ENCODE results near the gene RIPPLY3. TPM values are rescaled to one million over a fixed set of nuclear protein-coding genes. Genes with fewer than 3 reads are reported as not detected.
A peak's percentile ranks its signal among the peaks of the same experiment; 100 is the strongest.
"Not testable (repeated sequence)": the region's sequence is repeated elsewhere in the genome, so short reads cannot be mapped to it uniquely, and the experiment has no call there.

The RIPPLY3 gene
- total RNA-seq, 4 donors from 2014 or later, result not detected

GRCh38 chr21:37001441-37001840 lies 5.1 kb upstream of the RIPPLY3 start:
- TF ChIP-seq POLR2AphosphoS5 (IDR thresholded peaks at IDR 0.05), result no peak
- no peak for TF ChIP-seq POLR2A (IDR thresholded peaks at IDR 0.05; ENCODE audit: low read depth)
- TF ChIP-seq, protein P1, sequence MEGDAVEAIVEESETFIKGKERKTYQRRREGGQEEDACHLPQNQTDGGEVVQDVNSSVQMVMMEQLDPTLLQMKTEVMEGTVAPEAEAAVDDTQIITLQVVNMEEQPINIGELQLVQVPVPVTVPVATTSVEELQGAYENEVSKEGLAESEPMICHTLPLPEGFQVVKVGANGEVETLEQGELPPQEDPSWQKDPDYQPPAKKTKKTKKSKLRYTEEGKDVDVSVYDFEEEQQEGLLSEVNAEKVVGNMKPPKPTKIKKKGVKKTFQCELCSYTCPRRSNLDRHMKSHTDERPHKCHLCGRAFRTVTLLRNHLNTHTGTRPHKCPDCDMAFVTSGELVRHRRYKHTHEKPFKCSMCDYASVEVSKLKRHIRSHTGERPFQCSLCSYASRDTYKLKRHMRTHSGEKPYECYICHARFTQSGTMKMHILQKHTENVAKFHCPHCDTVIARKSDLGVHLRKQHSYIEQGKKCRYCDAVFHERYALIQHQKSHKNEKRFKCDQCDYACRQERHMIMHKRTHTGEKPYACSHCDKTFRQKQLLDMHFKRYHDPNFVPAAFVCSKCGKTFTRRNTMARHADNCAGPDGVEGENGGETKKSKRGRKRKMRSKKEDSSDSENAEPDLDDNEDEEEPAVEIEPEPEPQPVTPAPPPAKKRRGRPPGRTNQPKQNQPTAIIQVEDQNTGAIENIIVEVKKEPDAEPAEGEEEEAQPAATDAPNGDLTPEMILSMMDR (IDR thresholded peaks at IDR 0.05), result no peak
- TF ChIP-seq EP300 (IDR thresholded peaks at IDR 0.05), result no peak
- peaks cover 0 to 12% (median 5%) of the 10 kb centered on the region in 4 donors for H3K27me3 ChIP-seq
- no peak overlapping the region for H3K4me3 ChIP-seq

DNA sequence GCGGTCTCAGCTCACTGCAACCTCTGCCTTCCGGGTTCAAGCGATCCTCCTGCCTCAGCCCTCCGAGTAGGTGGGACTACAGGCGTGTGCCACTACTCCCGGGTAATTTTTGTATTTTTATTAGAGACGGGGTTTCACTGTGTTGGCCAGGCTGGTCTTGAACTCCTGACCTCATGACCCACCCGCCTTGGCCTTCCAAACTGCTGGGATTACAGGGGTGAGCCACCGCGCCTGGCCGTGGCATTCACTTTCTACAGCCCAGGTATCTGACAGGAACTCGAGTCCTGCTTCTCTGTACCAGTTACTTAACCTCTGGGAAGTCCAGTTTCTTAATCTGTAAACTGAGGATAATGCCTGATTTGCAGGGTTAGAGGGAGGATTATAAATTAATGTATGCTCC lies 3.7 kb upstream of the RIPPLY3 start:
- Histone ChIP-seq H3K4me1 (peaks cover 13 to 20% (median 16%) of the 10 kb centered on the region in 4 donors), H3K27me3 (peaks cover 0 to 26% (median 14%) of the 10 kb centered on the region in 4 donors)
- H3K4me3 ChIP-seq; H3K9me3 ChIP-seq; H3K36me3 ChIP-seq; intact Hi-C loops (cut with DNase I); H3K27ac ChIP-seq (replicated peaks in 1 of 4); DNase-seq (ENCODE audit: extremely low spot score): not testable (repeated sequence)
- 98% methylated on average over 12 of the region's 12 CpGs for WGBS

More at GRCh38 chr21:37001441-37001840, 5.1 kb upstream of the RIPPLY3 start:
- Histone ChIP-seq H3K36me3 (no peaks in the 10 kb centered on the region), H3K9me3 (no peaks in the 10 kb centered on the region), H3K27ac (replicated peaks in 1 of 4) (no peak overlapping the region), H3K4me1 (peaks cover 6 to 13% (median 8%) of the 10 kb centered on the region in 4 donors)
- WGBS, result 45% methylated on average over 3 of the region's 3 CpGs
- intact Hi-C loops (cut with DNase I), result no loop called here
- DNase-seq (ENCODE audit: extremely low spot score), result no peak

DNA sequence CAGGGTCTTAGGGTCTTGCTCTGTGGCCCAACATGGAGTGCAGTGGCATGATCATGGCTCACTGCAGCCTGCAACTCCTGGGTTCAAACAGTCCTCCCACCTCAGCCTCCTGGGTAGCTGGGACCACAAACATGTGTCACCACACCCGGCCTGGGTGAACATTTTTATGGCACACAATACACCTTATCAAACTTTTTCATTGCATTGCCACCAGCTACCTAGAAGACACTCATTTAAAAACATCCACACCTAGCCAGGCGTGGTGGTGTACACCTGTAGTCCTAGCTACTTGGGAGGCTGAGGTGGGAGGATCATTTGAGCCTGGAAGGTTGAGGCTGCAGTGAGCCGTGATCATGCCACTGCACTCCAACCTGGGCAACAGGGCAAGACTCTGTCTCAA lies 2.6 kb upstream of the RIPPLY3 start:
- H3K27ac ChIP-seq (replicated peaks in 1 of 4); H3K4me3 ChIP-seq; H3K36me3 ChIP-seq; DNase-seq (ENCODE audit: extremely low spot score); H3K9me3 ChIP-seq; intact Hi-C loops (cut with DNase I): not testable (repeated sequence)
- WGBS, result 91% methylated on average over 3 of the region's 3 CpGs
- Histone ChIP-seq H3K4me1 (peaks cover 13 to 20% (median 16%) of the 10 kb centered on the region in 4 donors), H3K27me3 (peaks cover 0 to 36% (median 19%) of the 10 kb centered on the region in 4 donors)

DNA sequence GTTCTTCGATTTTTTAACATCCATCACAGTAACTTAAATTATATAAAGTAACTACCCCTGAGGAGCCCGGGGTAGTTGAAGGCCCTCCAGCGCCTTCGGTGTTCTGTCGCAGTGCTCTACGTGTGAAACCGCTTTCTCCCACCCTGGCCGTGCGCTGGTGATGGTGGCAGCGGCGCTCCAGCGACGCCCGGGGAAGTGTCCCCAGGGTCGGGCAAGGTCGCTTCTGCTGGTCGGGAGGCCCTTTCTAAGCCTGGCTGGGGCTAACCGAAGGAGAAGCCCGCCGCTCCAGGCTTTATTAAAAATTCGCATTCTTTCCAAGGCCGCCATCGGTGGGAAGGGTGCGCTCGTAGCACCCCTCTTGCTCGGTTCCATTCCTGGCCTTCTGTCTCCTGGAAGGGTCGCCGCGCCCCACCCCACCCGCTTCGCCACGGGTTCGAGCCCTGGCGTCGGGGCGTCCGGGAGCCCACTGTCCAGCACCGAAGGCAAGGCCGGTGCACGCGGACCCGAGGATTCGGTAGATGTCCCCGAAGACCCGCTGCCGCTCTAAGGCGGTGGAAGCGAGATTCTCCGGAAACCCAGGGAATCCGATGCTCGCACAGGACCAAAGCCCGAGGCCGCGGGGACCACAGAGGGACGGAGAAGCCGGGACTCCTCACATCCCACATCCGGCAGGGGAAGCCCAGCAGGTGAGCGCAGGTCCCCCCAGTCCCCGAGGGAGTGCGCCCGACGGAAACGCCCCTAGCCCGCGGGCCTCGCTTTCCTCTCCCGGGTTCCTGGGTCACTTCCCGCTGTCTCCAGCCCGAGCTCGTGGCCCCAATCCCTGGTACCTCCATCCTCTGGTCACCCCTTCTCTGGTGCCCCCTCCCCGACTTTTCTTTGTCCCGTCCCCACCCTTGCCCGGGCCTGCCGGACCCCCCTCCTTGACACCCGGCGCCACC lies 685 bp upstream of the RIPPLY3 start:
- Histone ChIP-seq H3K9me3 (no peaks in the 10 kb centered on the region), H3K27ac (replicated peaks in 1 of 4) (no peak overlapping the region), H3K4me1 (peaks cover 13 to 28% (median 26%) of the 10 kb centered on the region in 4 donors), H3K36me3 (no peaks in the 10 kb centered on the region), H3K27me3 (peaks cover 0 to 53% (median 20%) of the 10 kb centered on the region in 4 donors), H3K4me3 (peak overlapping the region; percentile 48 to 60 (median 54))
- 43% methylated on average over 31 of the region's 76 CpGs for WGBS
- TF ChIP-seq EP300 (IDR thresholded peaks at IDR 0.05) (no peak), POLR2AphosphoS5 (IDR thresholded peaks at IDR 0.05) (no peak), POLR2A (IDR thresholded peaks at IDR 0.05; ENCODE audit: low read depth) (no peak)
- TF ChIP-seq, protein P1 (IDR thresholded peaks at IDR 0.05), result no peak
- intact Hi-C loops (cut with DNase I), result loop anchor here (5.0 kb wide), 1 partner anchor 69 kb away; no protein-coding TSS in a partner anchor
- no peak for DNase-seq (ENCODE audit: extremely low spot score)

GRCh38 chr21:37008724-37009123 lies 2.2 kb downstream of the RIPPLY3 start:
- peaks cover 13 to 27% (median 25%) of the 10 kb centered on the region in 4 donors for H3K4me1 ChIP-seq
- intact Hi-C loops (cut with DNase I), result loop anchor here (5.0 kb wide), 1 partner anchor 71 kb away; no protein-coding TSS in a partner anchor
- DNase-seq (ENCODE audit: extremely low spot score), result no peak
- WGBS, result 84% methylated on average over 12 of the region's 12 CpGs
- no peak overlapping the region for H3K4me3 ChIP-seq
- peaks cover 0 to 76% (median 20%) of the 10 kb centered on the region in 4 donors for H3K27me3 ChIP-seq
- TF ChIP-seq, protein P1 (IDR thresholded peaks at IDR 0.05), result no peak
- no peak for TF ChIP-seq EP300 (IDR thresholded peaks at IDR 0.05)
- no peak for TF ChIP-seq POLR2AphosphoS5 (IDR thresholded peaks at IDR 0.05)
- TF ChIP-seq POLR2A (IDR thresholded peaks at IDR 0.05; ENCODE audit: low read depth), result no peak
- H3K27ac ChIP-seq (replicated peaks in 1 of 4), result no peak overlapping the region
- H3K9me3 ChIP-seq, result no peaks in the 10 kb centered on the region
- H3K36me3 ChIP-seq, result no peaks in the 10 kb centered on the region

All from esophagus muscularis mucosa (tissue), 4 donors.